CD4-positive, alpha-beta T cell treated with Interleukin-17A for 1 hour (primary cell): ENCODE results near the gene OXT.

ENCODE experiments used
- DNase-seq: peaks from one replicate; pipeline ENCODE4 v3.0.0-alpha.2; 2020

OXT gene

GRCh38 chr20:3088031-3088430, 16.6 kb downstream of the OXT start:
- no peak for DNase-seq

- DNase-seq: no peak
Observed at GRCh38 chr20:3090565-3090964, 19.1 kb downstream of the OXT start.

- DNase-seq: peak; percentile 40
Observed at GRCh38 chr20:3092611-3093379, 21.4 kb downstream of the OXT start.

GRCh38 chr20:3093861-3094361, 22.5 kb downstream of the OXT start:
- peak; percentile 29 for DNase-seq

GRCh38 chr20:3094848-3095629, 23.6 kb downstream of the OXT start:
- DNase-seq: no peak

- DNase-seq: no peak
Observed at GRCh38 chr20:3100480-3100879, 29.1 kb downstream of the OXT start.

- DNase-seq: no peak
Observed at GRCh38 chr20:3101251-3101650, 29.8 kb downstream of the OXT start.

- peak; percentile 52 for DNase-seq
Observed at GRCh38 chr20:3101737-3102574, 30.5 kb downstream of the OXT start.

- no peak for DNase-seq
Observed at GRCh38 chr20:3102575-3103368, 31.4 kb downstream of the OXT start.

- no peak for DNase-seq
Observed at GRCh38 chr20:3103369-3104032, 32.1 kb downstream of the OXT start.

GRCh38 chr20:3105256-3106137, 34.1 kb downstream of the OXT start:
- DNase-seq: no peak

GRCh38 chr20:3106185-3106584, 34.8 kb downstream of the OXT start:
- DNase-seq: no peak

GRCh38 chr20:3106658-3107463, 35.4 kb downstream of the OXT start:
- no peak for DNase-seq

GRCh38 chr20:3107464-3108025, 36.1 kb downstream of the OXT start:
- DNase-seq: no peak

- no peak for DNase-seq
Observed at GRCh38 chr20:3109350-3110302, 38.2 kb downstream of the OXT start.

- DNase-seq: no peak
Observed at GRCh38 chr20:3111507-3111906, 40.1 kb downstream of the OXT start.

GRCh38 chr20:3111995-3112394, 40.6 kb downstream of the OXT start:
- no peak for DNase-seq
